ENCODE results near the gene MATCAP1. TPM values are rescaled to one million over a fixed set of nuclear protein-coding genes. Genes with fewer than 3 reads are reported as not detected.

The MATCAP1 gene
- total and polyA plus RNA-seq, 2 donors (not counting 1 experiment from before 2014, with no cell fraction given), result 16.6 to 28.4 TPM

GRCh38 chr16:67128417-67128816 lies 55.3 kb downstream of the MATCAP1 start:
- H3K4me2 ChIP-seq (ENCODE audit: extremely low read depth, insufficient read depth, low read length), result no peak overlapping the region
- no peaks in the 10 kb centered on the region for H4K20me1 ChIP-seq (ENCODE audit: control insufficient read depth, extremely low read depth, insufficient read depth, low read length)
- H3K4me1 ChIP-seq (ENCODE audit: control insufficient read depth, extremely low read depth, insufficient read depth, low read length), result no peaks in the 10 kb centered on the region
- no peaks in the 10 kb centered on the region for H3K27me3 ChIP-seq (ENCODE audit: control insufficient read depth, insufficient read depth, low read length)
- H3K4me3 ChIP-seq (replicated peaks in 1 of 4; ENCODE audit: control extremely low read depth in 1 of 4, insufficient read depth in 1 of 4, low read depth in 3 of 4, low read length in 4 of 4), result no peak overlapping the region
- no peaks in the 10 kb centered on the region for H3K36me3 ChIP-seq (ENCODE audit: control insufficient read depth, insufficient read depth, low read length)
- no peaks in the 10 kb centered on the region for H3K79me2 ChIP-seq (ENCODE audit: control insufficient read depth, insufficient read depth, low read length)
- H2AFZ ChIP-seq (ENCODE audit: low read length), result no peak overlapping the region
- DNase-seq (ENCODE audit: low read depth in 2 of 2), result no peak
- no peak overlapping the region for H3K27ac ChIP-seq (ENCODE audit: insufficient read depth, low read length)
- H3K9ac ChIP-seq (ENCODE audit: insufficient read depth, low read length), result no peak overlapping the region
- H3K9me3 ChIP-seq (ENCODE audit: control insufficient read depth, insufficient read depth, low read depth, low read length), result no peaks in the 10 kb centered on the region
- TF ChIP-seq EZH2 (IDR thresholded peaks at IDR 0.05; ENCODE audit: low read length, missing control alignments) (no peak), CTCF (conservative IDR thresholded peaks at IDR 0.05 in 1 of 2, IDR thresholded peaks at IDR 0.05 in 1 of 2; ENCODE audit: low read depth in 1 of 2, low read length in 2 of 2) (no peak)

Other genes starting within 250 kb of the MATCAP1 start
- gene CIAO2B, start 249.6 kb downstream of the MATCAP1 start, total RNA-seq, result 188 and 217 TPM in 2 replicates
- 115 and 138 TPM in 2 replicates for gene CIAO2B, start 249.6 kb downstream of the MATCAP1 start, polyA plus RNA-seq
- gene CES2, start 248.4 kb downstream of the MATCAP1 start, total RNA-seq, result 38.0 and 47.6 TPM in 2 replicates
- 22.9 and 26.9 TPM in 2 replicates for gene CES2, start 248.4 kb downstream of the MATCAP1 start, polyA plus RNA-seq
- 0.77 and 1.3 TPM in 2 replicates for gene CES3, start 222.7 kb downstream of the MATCAP1 start, total RNA-seq
- 0.01 and 0.07 TPM in 2 replicates for gene CES3, start 222.7 kb downstream of the MATCAP1 start, polyA plus RNA-seq
- gene CES4A, start 195.4 kb downstream of the MATCAP1 start, total RNA-seq, result 2.1 TPM in 2 replicates
- 1.3 and 2.3 TPM in 2 replicates for gene CES4A, start 195.4 kb downstream of the MATCAP1 start, polyA plus RNA-seq
- 51.7 and 63.7 TPM in 2 replicates for gene CBFB, start 154.8 kb downstream of the MATCAP1 start, total RNA-seq
- 64.1 and 100 TPM in 2 replicates for gene CBFB, start 154.8 kb downstream of the MATCAP1 start, polyA plus RNA-seq
- 15.2 and 18.3 TPM in 2 replicates for gene PHAF1, start 74.0 kb downstream of the MATCAP1 start, total RNA-seq
- 21.5 and 23.0 TPM in 2 replicates for gene PHAF1, start 74.0 kb downstream of the MATCAP1 start, polyA plus RNA-seq
- gene B3GNT9, start 33.0 kb downstream of the MATCAP1 start, total RNA-seq, result 29.3 and 34.7 TPM in 2 replicates
- gene B3GNT9, start 33.0 kb downstream of the MATCAP1 start, polyA plus RNA-seq, result 23.2 and 29.6 TPM in 2 replicates
- 18.0 and 20.8 TPM in 2 replicates for gene TRADD, start 24.1 kb downstream of the MATCAP1 start, total RNA-seq
- gene TRADD, start 24.1 kb downstream of the MATCAP1 start, polyA plus RNA-seq, result 5.8 and 7.6 TPM in 2 replicates
- 9.8 and 10.4 TPM in 2 replicates for gene FBXL8, start 24.0 kb downstream of the MATCAP1 start, total RNA-seq
- 2.4 and 4.0 TPM in 2 replicates for gene FBXL8, start 24.0 kb downstream of the MATCAP1 start, polyA plus RNA-seq
- 25.8 and 31.3 TPM in 2 replicates for gene HSF4, start 19.2 kb downstream of the MATCAP1 start, total RNA-seq
- gene HSF4, start 19.2 kb downstream of the MATCAP1 start, polyA plus RNA-seq, result 1.9 and 6.4 TPM in 2 replicates
- 12.8 and 23.3 TPM in 2 replicates for gene NOL3, start 13.4 kb downstream of the MATCAP1 start, total RNA-seq
- gene NOL3, start 13.4 kb downstream of the MATCAP1 start, polyA plus RNA-seq, result 6.2 and 8.0 TPM in 2 replicates
- 0.26 and 0.33 TPM in 2 replicates for gene EXOC3L1, start 6.2 kb upstream of the MATCAP1 start, total RNA-seq
- 0.09 TPM in 1 of 2 replicates, not detected in the other for gene EXOC3L1, start 6.2 kb upstream of the MATCAP1 start, polyA plus RNA-seq
- gene E2F4, start 8.2 kb upstream of the MATCAP1 start, total RNA-seq, result 42.4 and 48.3 TPM in 2 replicates
- gene E2F4, start 8.2 kb upstream of the MATCAP1 start, polyA plus RNA-seq, result 59.9 and 70.4 TPM in 2 replicates
- 0.26 and 0.33 TPM in 2 replicates for gene ELMO3, start 15.2 kb upstream of the MATCAP1 start, total RNA-seq
- gene ELMO3, start 15.2 kb upstream of the MATCAP1 start, polyA plus RNA-seq, result 0.36 and 0.42 TPM in 2 replicates
- 25.7 and 26.3 TPM in 2 replicates for gene TMEM208, start 43.2 kb upstream of the MATCAP1 start, total RNA-seq
- 43.2 and 53.5 TPM in 2 replicates for gene TMEM208, start 43.2 kb upstream of the MATCAP1 start, polyA plus RNA-seq
- 7.1 and 13.9 TPM in 2 replicates for gene FHOD1, start 63.5 kb upstream of the MATCAP1 start, total RNA-seq
- gene FHOD1, start 63.5 kb upstream of the MATCAP1 start, polyA plus RNA-seq, result 25.8 and 32.7 TPM in 2 replicates
- 1.0 and 2.3 TPM in 2 replicates for gene SLC9A5, start 65.0 kb upstream of the MATCAP1 start, total RNA-seq
- gene SLC9A5, start 65.0 kb upstream of the MATCAP1 start, polyA plus RNA-seq, result 1.9 and 2.0 TPM in 2 replicates
- 23.6 and 37.7 TPM in 2 replicates for gene PLEKHG4, start 95.6 kb upstream of the MATCAP1 start, total RNA-seq
- 9.9 and 11.5 TPM in 2 replicates for gene PLEKHG4, start 95.6 kb upstream of the MATCAP1 start, polyA plus RNA-seq
- gene KCTD19, start 142.8 kb upstream of the MATCAP1 start, total RNA-seq, result under 0.01 and 0.17 TPM in 2 replicates
- gene KCTD19, start 142.8 kb upstream of the MATCAP1 start, polyA plus RNA-seq, result 0.10 TPM in 1 of 2 replicates, not detected in the other
- gene LRRC36, start 142.9 kb upstream of the MATCAP1 start, total RNA-seq, result 0.51 and 0.66 TPM in 2 replicates
- gene LRRC36, start 142.9 kb upstream of the MATCAP1 start, polyA plus RNA-seq, result 0.06 and 0.38 TPM in 2 replicates
- gene TPPP3, start 209.5 kb upstream of the MATCAP1 start, total RNA-seq, result 1.5 and 3.8 TPM in 2 replicates
- 2.9 and 6.5 TPM in 2 replicates for gene TPPP3, start 209.5 kb upstream of the MATCAP1 start, polyA plus RNA-seq
- gene ZDHHC1, start 232.5 kb upstream of the MATCAP1 start, total RNA-seq, result 4.4 and 6.4 TPM in 2 replicates
- gene ZDHHC1, start 232.5 kb upstream of the MATCAP1 start, polyA plus RNA-seq, result 2.3 and 2.7 TPM in 2 replicates
- under 0.01 TPM in 1 of 2 replicates, not detected in the other for gene HSD11B2, start 247.2 kb upstream of the MATCAP1 start, total RNA-seq
- 0.09 and 0.15 TPM in 2 replicates for gene HSD11B2, start 247.2 kb upstream of the MATCAP1 start, polyA plus RNA-seq

Data from fibroblast of lung (primary cell).